HG03095 (cell line): Measurements from ENCODE around the gene PLA2G12B.
"Not testable (repeated sequence)": the region's sequence is repeated elsewhere in the genome, so short reads cannot be mapped to it uniquely, and the experiment has no call there.

ENCODE experiments used
- ATAC-seq: cut with Tn5 transposase; IDR thresholded peaks from one replicate; pipeline ENCODE4 v1.9.1; 2021; ENCODE audit warnings: moderate library complexity; ENCODE audit not compliant: unreplicated experiment

PLA2G12B gene, protein sequence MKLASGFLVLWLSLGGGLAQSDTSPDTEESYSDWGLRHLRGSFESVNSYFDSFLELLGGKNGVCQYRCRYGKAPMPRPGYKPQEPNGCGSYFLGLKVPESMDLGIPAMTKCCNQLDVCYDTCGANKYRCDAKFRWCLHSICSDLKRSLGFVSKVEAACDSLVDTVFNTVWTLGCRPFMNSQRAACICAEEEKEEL

DNA sequence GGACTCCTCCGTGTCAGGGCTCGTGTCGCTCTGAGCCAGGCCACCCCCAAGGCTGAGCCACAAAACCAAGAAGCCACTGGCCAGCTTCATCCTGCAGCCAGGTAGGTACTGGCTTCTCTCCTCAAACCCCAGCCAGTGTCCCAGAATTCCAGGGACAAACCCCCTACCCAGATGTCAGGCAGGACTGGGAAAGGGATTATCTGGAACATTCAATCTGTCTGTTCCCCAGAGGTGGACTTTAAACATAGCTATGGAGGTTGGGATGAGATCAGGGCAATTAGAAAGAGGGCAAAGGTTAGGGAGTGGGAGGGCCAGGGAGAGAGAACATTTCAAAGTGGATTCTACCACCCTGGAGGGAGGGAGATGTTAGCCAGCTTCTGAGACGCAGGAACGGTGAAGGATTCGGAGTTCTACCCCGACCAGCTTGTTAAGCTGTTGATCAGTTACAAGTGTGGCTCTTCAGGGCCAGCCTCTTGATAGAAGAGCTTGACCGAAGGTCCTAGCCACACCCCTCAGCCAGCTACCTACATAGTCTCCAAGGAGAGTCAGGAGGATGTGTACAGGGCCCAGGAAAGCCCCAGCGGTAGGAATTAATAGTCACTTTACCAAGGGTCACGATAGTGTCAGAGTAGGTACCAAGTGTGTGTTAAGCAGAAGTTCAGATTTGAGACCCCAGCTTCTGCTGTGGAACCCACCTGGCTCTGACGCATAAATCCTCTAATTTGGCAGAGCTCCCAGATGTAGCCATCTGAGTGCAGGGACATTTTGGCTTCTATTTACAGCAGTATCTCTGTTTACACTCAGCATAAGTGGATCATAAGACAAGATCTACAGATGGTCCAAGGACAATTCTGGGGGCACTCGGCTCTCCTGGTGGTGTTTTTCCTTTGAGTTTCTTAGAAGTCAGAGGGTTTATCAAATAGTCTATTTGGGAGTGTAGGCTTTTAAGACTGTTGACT is at the start of gene PLA2G12B:
TSS of gene PLA2G12B (minus strand) at position 211 of the 959 bp plus-strand sequence. CDS start at position 90, 121 bp downstream.
- no peak for ATAC-seq

DNA sequence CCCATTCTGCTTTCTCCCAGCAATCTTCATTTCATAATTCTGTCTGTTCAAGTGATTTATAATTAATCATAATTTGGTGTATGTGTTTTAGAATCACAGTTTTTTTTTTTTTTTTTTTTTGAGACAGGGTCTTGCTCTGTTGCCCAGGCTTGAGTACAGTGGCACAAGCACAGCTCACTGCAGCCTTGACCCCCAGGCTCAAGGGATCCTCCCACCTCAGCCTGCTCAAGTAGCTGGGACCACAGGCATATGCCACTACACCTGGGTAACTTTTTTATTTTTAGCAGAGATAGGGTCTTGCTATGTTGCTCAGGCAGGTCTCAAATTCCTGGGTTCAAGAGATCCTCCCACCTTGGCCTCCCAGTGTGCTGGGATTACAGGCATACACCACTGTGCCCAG is 49.2 kb upstream of the PLA2G12B start:
- no peak for ATAC-seq

DNA sequence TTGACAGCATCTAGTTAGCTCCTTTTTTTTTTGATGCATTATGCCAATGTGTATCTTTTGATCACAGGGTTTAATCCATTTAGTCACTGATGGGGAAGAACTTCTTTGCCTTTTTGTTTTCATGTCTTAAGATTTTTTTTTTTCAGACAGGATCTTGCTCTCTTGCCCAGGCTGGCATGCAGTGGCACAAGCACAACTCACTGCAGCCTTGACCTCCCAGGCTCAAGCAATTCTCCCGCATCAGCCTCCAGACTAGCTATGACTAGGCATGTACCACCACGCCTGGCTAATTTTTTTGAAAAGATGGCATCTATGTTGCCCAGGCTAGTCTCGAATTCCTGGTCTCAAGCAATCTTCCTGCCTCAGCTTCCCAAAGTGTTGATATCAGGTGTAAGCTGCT is 46.4 kb upstream of the PLA2G12B start:
- no peak for ATAC-seq

DNA sequence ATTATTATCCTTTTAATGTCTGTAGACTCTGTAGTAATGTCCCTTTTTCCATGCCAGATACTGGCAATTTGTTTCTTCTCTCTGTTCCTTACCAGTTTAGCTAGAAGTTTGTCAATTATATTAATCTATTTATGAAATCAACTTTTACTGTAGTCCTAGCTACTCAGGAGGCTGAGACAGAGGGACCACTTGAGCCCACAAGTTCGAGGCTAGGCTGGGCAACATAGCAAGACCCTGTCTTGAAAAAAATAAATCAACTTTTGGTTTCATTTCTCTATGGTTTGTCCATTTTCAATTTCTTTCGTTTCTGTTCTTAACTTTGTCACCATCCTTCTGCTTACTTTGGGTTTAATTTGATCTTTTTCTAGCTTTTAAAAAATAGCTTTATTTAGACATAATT is 42.5 kb upstream of the PLA2G12B start:
- ATAC-seq: no peak

DNA sequence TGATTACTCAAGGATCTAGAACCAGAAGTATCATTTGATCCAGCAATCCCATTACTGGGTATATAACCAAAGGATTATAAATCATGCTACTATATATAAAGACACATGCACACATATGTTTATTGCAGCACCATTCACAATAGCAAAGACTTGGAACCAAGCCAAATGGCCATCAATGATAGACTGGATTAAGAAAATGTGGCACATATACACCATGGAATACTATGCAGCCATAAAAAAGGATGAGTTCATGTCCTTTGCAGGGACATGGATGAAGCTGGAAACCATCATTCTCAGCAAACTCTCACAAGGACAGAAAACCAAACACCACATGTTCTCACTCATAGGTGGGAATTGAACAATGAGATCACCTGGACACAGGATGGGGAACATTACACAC is 40.9 kb upstream of the PLA2G12B start:
- ATAC-seq: not testable (repeated sequence)

DNA sequence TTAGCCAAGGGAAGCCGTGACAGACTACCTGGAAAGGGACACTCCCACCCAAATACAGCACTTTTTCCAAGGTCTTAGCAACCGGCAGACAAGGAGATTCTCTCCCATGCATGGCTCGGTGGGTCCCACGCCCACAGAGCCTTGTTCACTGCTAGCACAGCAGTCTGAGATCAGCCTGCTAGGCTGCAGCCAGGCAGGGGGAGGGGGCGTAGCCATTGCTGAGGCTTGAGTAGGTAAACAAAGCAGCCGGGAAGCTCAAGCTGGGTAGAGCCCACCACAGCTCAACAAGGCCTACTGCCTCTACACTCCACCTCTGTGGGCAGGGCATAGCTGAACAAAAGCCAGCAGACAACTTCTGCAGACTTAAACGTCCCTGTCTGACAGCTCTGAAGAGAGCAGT is 35.2 kb upstream of the PLA2G12B start:
- not testable (repeated sequence) for ATAC-seq

DNA sequence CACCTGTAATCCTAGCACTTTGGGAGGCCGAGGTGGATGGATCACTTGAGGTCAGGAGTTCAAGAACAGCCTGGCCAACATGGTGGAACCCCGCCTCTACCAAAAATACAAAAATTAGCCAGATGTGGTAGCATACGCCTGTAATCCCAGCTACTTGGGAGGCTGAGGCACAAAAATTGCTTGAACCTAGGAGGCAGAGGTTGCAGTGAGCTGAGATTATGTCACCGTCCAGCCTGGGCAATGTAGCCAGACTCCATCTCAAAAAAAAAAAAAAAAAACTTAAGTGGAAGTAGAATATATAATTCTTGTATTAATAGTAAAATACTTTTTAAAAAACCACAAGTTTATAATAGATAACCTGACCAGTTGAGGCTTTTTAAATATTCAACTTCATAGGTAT is 30.0 kb upstream of the PLA2G12B start:
- ATAC-seq: not testable (repeated sequence)

DNA sequence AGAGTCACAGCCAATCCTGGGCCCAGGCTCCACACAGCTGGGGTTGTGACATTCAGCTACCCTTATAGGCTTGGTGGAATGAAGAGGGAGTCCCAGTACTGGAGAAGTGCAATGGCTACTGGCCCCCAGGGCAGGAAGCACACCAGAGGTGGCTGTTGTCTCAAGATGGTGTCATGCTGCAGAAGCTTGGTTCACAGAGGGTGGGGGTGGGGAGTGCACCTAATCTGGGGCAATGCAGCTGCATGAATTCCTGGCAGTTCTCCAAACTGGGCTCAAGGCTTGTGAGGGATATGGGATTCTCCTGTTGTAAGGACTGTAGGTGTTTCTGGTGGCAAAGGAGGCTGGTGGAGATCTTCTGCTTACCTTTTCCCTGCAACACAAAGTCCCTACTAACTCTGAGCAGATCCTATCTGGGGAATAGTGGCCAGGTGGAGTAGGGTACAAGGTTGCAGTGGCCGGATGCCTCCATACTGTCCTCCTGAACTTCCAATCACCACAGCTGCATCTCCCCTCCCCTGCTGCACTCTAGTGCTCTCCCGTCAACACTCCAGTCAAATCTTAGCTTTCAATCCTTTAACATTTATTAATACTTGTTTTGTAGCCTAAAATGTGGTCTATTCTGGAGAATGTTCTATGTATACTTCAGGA is 27.4 kb upstream of the PLA2G12B start:
- no peak for ATAC-seq

DNA sequence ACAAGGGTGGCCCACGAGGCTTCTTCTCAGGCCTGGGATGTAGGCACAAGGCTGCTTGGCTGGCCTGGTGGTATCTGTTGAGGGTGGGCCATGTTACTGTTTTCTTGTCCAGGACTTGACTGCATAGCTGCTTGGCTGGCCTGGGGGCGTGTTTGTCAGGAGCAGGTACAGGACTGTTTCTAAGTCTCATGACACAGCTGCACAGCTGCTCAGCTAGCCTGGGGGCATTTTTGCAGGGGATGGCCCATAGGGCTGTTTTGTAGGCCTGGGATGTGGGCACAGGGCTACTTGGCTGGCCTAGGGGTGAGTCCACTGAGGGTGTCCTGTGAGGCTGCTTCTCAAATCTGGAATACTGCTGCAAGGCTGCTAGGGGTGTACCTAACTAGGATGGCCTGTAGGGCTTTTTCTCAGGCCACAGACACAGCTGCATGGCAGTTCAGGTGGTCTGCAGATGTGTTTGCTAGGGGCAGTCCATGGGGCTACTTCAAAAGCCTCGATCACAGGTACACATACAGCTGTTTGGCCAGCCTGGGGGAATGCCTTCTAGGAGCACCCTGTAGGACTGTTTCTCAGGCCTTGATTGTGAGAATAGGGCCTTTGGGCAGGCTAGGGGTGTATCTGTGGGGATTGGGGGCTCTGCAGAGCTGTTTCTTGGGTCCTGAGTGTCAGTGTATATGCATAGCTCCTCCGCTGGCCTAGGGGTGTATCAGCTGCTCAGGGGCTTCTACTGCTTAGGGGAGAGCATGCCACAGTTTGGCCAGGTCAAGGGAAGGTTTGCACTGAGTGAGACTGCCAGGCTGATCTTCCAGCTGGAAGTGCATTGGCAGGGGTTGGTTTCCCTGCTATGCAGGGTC is 26.6 kb upstream of the PLA2G12B start:
- ATAC-seq: no peak

DNA sequence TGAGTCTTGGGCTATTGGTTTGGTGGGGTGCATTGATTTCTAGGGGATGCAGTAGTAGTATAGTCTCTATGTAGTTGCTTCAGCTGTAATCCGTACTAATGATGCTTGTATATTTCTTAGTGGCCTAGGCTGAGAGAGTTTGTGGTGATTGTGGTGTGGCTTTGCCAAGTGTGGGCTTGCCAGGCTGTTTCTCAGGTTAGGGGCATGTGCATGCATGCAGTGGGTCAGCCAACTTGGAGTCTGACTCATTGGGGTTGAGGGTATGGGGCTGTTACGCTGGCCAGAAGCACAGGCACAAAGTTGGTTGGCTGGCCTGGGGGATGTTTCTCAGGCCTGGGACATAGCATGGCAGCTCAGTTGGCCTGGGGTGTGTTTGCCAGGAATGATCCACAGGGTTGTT is 25.7 kb upstream of the PLA2G12B start:
- no peak for ATAC-seq

DNA sequence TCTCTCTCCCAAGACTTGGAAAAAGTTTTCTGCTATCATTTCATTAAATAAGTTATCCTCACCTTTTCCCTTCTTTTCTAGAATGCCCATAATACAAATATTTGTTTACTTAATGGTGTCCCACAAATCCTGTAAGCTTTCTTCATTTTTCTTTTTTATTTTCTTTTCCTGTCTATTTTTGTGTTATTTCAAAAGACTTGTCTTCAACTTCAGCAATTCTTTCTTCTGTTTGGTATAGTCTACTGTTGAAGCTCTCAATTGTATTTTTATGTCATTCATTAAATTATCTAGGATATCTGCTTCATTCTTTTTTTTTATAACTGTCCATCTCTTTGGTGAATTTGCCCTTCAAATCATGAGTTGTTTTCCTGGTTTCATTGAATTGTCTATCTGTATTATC is 25.1 kb upstream of the PLA2G12B start:
- no peak for ATAC-seq

DNA sequence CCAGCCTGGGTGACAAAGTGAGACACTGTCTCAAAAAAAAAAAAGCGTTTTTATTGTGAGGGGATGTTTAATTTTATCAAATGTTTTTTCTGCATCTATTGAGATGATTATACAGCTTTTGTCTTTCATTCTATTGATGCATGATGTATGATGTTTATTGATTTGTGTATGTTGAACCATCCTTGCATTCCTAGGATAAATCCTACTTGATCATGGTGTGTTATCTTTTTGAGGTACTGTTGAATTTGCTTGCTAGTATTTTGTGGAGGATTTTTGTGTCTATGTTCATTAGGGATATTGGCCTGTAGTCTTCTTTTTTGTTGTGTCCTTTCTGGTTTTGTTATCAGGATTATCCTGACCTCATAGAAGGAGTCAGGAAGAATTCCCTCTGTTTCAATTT is 22.3 kb upstream of the PLA2G12B start:
- no peak for ATAC-seq

DNA sequence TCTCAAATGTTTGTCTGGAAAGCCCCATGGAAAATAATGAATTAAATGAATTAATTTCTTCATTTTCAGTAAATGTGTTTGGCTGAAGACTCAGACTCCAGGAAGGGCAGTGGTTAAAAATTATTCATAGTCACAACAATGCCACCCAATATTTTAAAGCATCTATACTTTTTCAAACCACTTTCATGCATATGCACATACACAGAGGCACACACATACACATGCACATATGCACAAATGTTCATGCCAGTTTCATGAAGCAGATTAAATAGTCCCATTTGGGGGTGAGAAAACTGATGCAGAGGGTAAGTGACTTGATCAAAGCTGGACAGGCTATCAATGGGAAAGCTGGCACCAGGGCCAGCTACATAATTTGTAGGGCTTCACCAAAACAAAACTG is 1.4 kb upstream of the PLA2G12B start:
- ATAC-seq: no peak

DNA sequence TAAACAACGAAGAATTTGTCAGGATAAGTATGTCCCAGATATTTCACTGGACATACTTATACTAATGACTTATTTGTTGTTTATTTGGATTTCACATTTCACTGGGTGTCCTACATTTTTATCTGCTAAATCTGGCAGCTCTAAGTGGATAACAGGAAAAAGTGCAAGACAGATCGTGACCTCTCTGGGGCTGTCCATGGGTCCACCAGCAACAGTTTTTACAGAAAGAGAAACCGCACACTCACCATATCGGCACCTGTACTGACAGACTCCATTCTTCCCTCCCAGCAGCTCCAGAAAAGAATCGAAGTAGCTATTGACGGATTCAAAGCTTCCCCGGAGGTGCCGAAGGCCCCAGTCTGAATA is 393 bp downstream of the PLA2G12B start:
- no peak for ATAC-seq

DNA sequence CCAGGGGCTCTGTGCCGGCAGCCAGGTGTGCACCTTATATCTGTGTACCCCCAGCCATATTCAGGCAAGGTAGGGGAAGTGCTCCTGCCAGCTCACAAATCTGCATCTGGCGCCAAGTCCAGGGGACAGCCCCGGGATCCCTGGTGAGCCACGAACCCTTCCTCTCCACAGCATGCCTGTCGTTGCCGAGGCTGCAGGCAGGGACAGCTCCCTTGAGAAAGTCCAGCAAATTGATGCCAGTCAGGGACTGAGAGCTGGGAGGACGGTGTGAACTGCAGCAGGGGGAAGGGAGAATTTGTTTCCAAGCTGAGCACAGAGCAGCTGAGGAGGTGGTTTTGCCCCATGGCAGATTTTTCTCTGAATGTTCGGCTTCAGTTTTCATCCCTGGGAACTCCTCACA is 919 bp downstream of the PLA2G12B start:
- no peak for ATAC-seq

DNA sequence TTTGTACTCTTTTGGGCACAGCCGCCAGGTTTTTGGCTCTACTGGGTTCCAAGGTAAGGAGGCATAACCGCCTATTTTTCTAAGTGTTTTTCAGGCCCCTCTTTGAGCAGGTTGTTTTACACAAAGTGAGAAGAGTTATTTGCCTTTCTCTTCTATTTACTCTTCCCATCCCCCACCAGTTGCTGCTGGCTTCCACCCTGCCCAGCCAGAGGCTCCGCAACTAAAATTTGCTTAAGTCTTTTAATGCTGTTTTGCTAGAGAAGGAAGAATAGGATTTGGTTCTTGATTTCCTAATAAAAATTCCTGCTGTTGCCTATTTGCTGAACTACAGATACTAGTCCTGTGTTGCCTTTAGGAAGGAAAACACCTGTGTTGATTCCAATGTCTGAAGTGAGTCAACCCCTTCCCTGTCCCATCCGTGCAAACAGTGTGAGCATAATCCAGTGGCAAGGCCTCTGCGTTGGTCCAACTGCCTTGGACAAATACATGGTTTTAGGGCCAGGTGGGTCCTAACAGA is 1.9 kb downstream of the PLA2G12B start:
- no peak for ATAC-seq

DNA sequence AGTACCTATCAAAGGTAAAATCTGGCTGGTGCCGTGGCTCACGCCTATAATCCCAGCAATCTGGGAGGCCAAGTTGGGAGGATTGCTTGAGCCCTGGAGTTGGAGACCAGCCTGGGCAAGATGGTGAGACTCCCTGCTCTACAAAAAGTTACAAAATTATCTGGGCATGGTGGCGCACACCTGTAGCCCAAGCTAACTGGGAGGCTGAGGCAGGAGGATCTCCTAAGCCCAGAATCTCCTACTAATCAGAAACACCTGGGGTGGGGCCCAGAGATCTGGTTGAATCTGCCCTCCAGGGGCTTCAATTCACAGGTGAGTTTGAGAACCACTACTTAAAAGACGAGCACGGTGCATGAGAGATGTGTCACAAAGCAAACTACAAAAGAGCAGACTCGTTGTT is 2.4 kb downstream of the PLA2G12B start:
- ATAC-seq: no peak

DNA sequence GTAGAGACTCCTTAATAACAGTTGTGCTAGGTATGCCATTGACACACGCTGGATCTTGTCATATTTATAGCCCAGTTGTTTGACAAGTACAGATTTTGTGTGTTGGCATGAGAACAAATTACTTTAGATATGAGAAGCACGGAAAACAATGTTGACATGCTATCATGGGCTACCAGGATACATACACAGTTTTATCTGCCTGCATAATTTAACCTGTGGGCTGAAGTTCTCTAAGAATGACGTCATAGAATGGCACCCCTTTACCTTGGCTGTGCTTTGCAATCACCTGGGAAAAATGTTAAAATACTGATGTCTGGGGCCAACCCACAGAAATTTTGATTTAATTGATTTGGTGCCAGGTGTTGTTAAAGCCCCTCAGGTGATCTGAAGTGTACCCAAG is 2.8 kb downstream of the PLA2G12B start:
- ATAC-seq: no peak

DNA sequence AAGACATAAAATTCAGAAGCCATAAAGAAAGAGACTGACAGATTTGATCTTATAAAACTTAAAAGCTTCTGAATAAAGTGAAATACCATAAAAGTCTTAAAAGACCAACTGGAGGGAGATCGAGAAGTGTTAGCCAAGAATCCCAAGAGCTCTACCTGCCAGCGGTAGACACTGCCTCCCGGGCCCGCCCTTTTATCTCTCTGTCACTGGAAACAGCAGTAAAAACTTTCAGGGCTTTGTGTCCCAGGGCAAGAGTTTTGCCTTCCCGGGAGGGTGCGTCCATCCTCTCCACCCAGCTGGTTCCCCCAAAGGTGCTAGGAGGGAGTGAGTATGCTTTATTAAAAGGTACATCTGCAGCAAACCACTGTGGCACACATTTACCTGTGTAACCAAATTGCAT is 5.8 kb downstream of the PLA2G12B start:
- ATAC-seq: no peak

DNA sequence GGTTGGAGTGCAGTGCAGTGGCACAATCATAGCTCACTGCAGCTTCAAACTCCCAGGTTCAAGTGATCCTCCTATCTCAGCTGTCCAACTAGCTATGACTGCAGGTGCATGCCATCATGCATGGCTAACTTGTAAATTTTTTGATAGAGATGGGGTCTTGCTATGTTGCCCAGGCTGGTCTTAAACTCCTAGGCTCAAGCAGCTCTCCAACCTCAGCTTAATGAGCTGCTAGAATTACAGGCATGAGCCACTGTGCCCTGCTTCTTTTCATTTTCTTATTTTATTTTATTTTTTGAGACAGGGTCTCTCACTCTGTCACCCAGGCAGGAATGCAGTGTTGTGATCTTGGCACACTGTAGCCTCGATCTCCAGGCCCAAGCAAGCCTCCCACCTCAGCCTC is 7.6 kb downstream of the PLA2G12B start:
- ATAC-seq: no peak
